Loucy (cell line): ENCODE results near the gene CYBRD1.

Experiments
- CTCF ChIP-seq: fragments of 200-600 bp; sonication (generic); conservative IDR thresholded peaks from 2 replicates; pipeline ENCODE4 v1.5.1; 2014; ENCODE audit warnings: mild to moderate bottlenecking, antibody characterized with exemption, low read length
- EZH2phosphoT487 ChIP-seq: fragments of 200-600 bp; IDR thresholded peaks from 2 replicates; pipeline ENCODE4 v1.6.1; 2018; ENCODE audit warnings: antibody characterized with exemption, mild to moderate bottlenecking, moderate library complexity, borderline replicate concordance

GRCh38 chr2:171523088-171524017 lies 1.1 kb downstream of the CYBRD1 start:
- TF ChIP-seq EZH2phosphoT487 (no peak), CTCF (no peak)
